HepG2 (cell line): Measurements from ENCODE around the gene AGRN. TPM values are rescaled to one million over a fixed set of nuclear protein-coding genes. Genes with fewer than 3 reads are reported as not detected.
A peak's percentile ranks its signal among the peaks of the same experiment; 100 is the strongest.

Experiments
- ASH2L ChIP-seq: fragments of 300-600, 200-600 bp; sonication (generic); IDR thresholded peaks from 2 replicates; pipeline ENCODE4 v1.7.0; 2017; ENCODE audit warnings: low read depth, mild to moderate bottlenecking, moderate library complexity, mixed read lengths, low read length; ENCODE audit not compliant: insufficient read length
- CENPT ChIP-seq: sonication (generic); formaldehyde crosslinking; IDR thresholded peaks from 2 replicates; pipeline ENCODE4 v1.8.0; 2022; ENCODE audit warnings: low read depth, mild to moderate bottlenecking, moderate library complexity, missing genetic modification reagents
- CREM ChIP-seq, 2 experiments: sonication (generic) in 1 of 2; formaldehyde crosslinking in 1 of 2; IDR thresholded peaks; 2 replicates each; pipeline versions ENCODE4 v1.4.0 to v1.6.1; 2016 to 2020; ENCODE audit warnings: antibody characterized with exemption in 1 of 2, mild to moderate bottlenecking in 1 of 2, missing genetic modification reagents in 1 of 2
- DMAP1 ChIP-seq: IDR thresholded peaks from 2 replicates; pipeline ENCODE4 v1.6.1; 2016
- ELF1 ChIP-seq: sonication (generic); formaldehyde crosslinking; IDR thresholded peaks from 2 replicates; pipeline ENCODE4 v1.4.0; 2020; ENCODE audit warnings: missing genetic modification reagents
- FOXK2 ChIP-seq: fragments of 450-650 bp; IDR thresholded peaks from 2 replicates; pipeline ENCODE4 v1.6.1; 2016
- GATAD2A ChIP-seq: IDR thresholded peaks from 2 replicates; pipeline ENCODE4 v1.6.1; 2016
- HMGA1 ChIP-seq: sonication (generic); formaldehyde crosslinking; conservative IDR thresholded peaks from 2 replicates; pipeline ENCODE4 v1.4.0; 2020; ENCODE audit warnings: missing genetic modification reagents
- KDM2A ChIP-seq: sonication (generic); formaldehyde crosslinking; IDR thresholded peaks from 2 replicates; pipeline ENCODE4 v1.4.0; 2020; ENCODE audit warnings: low read depth, missing genetic modification reagents, borderline replicate concordance
- KDM4B ChIP-seq: sonication (generic); formaldehyde crosslinking; IDR thresholded peaks from 2 replicates; pipeline ENCODE4 v1.4.0; 2020; ENCODE audit warnings: missing genetic modification reagents
- RELA ChIP-seq: sonication (generic); formaldehyde crosslinking; IDR thresholded peaks from 2 replicates; pipeline ENCODE4 v1.4.0; 2020; ENCODE audit warnings: missing genetic modification reagents
- STAT5B ChIP-seq: sonication (generic); formaldehyde crosslinking; IDR thresholded peaks from 2 replicates; pipeline ENCODE4 v1.4.0; 2020; ENCODE audit warnings: missing genetic modification reagents
- TEAD2 ChIP-seq: sonication (generic); formaldehyde crosslinking; IDR thresholded peaks from 2 replicates; pipeline ENCODE4 v1.9.0; 2021; ENCODE audit warnings: missing genetic modification reagents
- TRAFD1 ChIP-seq: sonication (generic); formaldehyde crosslinking; IDR thresholded peaks from 2 replicates; pipeline ENCODE4 v1.5.1; 2020; ENCODE audit warnings: missing genetic modification reagents, mild to moderate bottlenecking, borderline replicate concordance
- ZBTB7B ChIP-seq: sonication (generic); formaldehyde crosslinking; IDR thresholded peaks from 2 replicates; pipeline ENCODE4 v1.4.0; 2020; ENCODE audit warnings: missing genetic modification reagents
- ZFP82 ChIP-seq: sonication (generic); formaldehyde crosslinking; IDR thresholded peaks from 2 replicates; pipeline ENCODE4 v1.5.1; 2020; ENCODE audit warnings: mild to moderate bottlenecking, missing genetic modification reagents, borderline replicate concordance
- ZNF607 ChIP-seq: sonication (generic); formaldehyde crosslinking; IDR thresholded peaks from 2 replicates; pipeline ENCODE4 v1.5.1; 2020; ENCODE audit warnings: missing genetic modification reagents, mild to moderate bottlenecking, borderline replicate concordance
- ZNF724P ChIP-seq: sonication (generic); formaldehyde crosslinking; IDR thresholded peaks from 2 replicates; pipeline ENCODE4 v1.8.0; 2022; ENCODE audit warnings: missing genetic modification reagents, borderline replicate concordance
- ZNF737 ChIP-seq: sonication (generic); formaldehyde crosslinking; IDR thresholded peaks from 2 replicates; pipeline ENCODE4 v1.5.0; 2020; ENCODE audit warnings: missing genetic modification reagents, mild to moderate bottlenecking, borderline replicate concordance
- ZNF761 ChIP-seq: sonication (generic); formaldehyde crosslinking; conservative IDR thresholded peaks from 2 replicates; pipeline ENCODE4 v1.4.0; 2020; ENCODE audit warnings: mild to moderate bottlenecking, missing genetic modification reagents
- ZNF83 ChIP-seq: sonication (generic); formaldehyde crosslinking; IDR thresholded peaks from 2 replicates; pipeline ENCODE4 v1.4.0; 2020; ENCODE audit warnings: missing genetic modification reagents, mild to moderate bottlenecking, borderline replicate concordance
- ZNF879 ChIP-seq: sonication (generic); formaldehyde crosslinking; IDR thresholded peaks from 2 replicates; pipeline ENCODE4 v1.8.1; 2023; ENCODE audit warnings: missing genetic modification reagents
- ZSCAN12 ChIP-seq: sonication (generic); formaldehyde crosslinking; IDR thresholded peaks from 2 replicates; pipeline ENCODE4 v1.9.0; 2021; ENCODE audit warnings: mild to moderate bottlenecking, missing genetic modification reagents
- polyA plus RNA-seq, 8 experiments: library from polyadenylated mRNA; depleted of rRNA in 3 of 8; stranded (reverse) in 7 of 8; unstranded in 1 of 8; fragments of >200 nt; fragmentation: Illumina TruSeq in 4 of 8; extraction: Trizol in 4 of 8; gene quantifications; 2 replicates each; pipeline versions ENCODE4 v1.2.1 to v1.2.3, GENCODE V29; 2011 to 2016; ENCODE audit warnings: low read depth in 4 of 8, missing spikeins in 1 of 8, mixed read lengths in 1 of 8; ENCODE audit not compliant: insufficient read depth in 1 of 8
- total RNA-seq, 5 experiments: library from RNA; depleted of rRNA; stranded (reverse); fragments of >200 nt; fragmentation: Illumina TruSeq; extraction: Trizol; gene quantifications; 2 replicates each; pipeline ENCODE4 v1.2.3, GENCODE V29; 2016; ENCODE audit warnings: low read depth in 1 of 5
- TF ChIP-seq, protein P1 (sequence below): sonication (generic); formaldehyde crosslinking; conservative IDR thresholded peaks from 2 replicates; pipeline ENCODE4 v1.4.0; 2020; ENCODE audit warnings: missing genetic modification reagents
- TF ChIP-seq, protein P2 (sequence below): sonication (generic); formaldehyde crosslinking; IDR thresholded peaks from 2 replicates; pipeline ENCODE4 v1.4.0; 2020; ENCODE audit warnings: mild to moderate bottlenecking, missing genetic modification reagents, borderline replicate concordance

AGRN gene
- total and polyA plus RNA-seq, 2 of the 13 experiments (the other 11 are each of a cell fraction or from before 2014, with no cell fraction given), result 29.8 to 65.2 TPM

DNA sequence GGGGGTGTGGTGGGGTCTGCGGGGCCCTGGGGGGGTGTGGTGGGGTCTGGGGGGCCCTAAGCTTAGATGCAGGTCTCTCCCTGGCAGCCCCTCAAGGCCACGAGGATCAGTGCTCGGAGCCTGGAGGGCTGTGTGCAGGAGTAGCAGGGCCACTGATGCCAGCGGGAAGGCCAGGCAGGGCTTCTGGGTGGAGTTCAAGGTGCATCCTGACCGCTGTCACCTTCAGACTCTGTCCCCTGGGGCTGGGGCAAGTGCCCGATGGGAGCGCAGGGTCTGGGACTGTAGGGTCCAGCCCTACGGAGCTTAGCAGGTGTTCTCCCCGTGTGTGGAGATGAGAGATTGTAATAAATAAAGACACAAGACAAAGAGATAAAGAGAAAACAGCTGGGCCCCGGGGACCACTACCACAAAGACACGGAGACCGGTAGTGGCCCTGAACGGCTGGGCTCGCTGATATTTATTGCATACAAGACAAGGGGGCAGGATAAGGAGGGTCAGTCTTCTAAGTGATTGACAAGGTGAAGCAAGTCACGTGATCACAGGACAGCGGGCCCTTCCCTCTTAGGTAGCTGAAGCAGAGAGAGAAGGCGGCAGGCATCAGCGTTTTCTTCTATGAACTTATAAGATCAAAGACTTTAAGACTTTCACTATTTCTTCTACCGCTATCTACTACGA, 45.5 kb downstream of the AGRN start (continued):
- no peak for TF ChIP-seq RELA (CRISPR knock-in tag)
- TF ChIP-seq HMGA1 (CRISPR knock-in tag), result no peak
- TF ChIP-seq ZNF83, result no peak
- no peak for TF ChIP-seq ZNF737 (CRISPR knock-in tag)
- 0 out of 2 replicates have a peak, but pooled peaks have one; percentile 17 for TF ChIP-seq ZFP82 (CRISPR knock-in tag)
- TF ChIP-seq ZNF879 (CRISPR knock-in tag), result no peak
- no peak for TF ChIP-seq ZNF761
- no peak for TF ChIP-seq ZSCAN12 (CRISPR knock-in tag)
- no peak for TF ChIP-seq ASH2L
- peak; percentile 35; the same call in 1 of the 2 replicates for TF ChIP-seq KDM2A
- no peak for TF ChIP-seq ELF1
- no peak for TF ChIP-seq FOXK2
- TF ChIP-seq TRAFD1 (CRISPR knock-in tag), result no peak
- TF ChIP-seq STAT5B (CRISPR knock-in tag), result no peak
- no peak for TF ChIP-seq ZNF724P (CRISPR knock-in tag)
- TF ChIP-seq, protein P1, sequence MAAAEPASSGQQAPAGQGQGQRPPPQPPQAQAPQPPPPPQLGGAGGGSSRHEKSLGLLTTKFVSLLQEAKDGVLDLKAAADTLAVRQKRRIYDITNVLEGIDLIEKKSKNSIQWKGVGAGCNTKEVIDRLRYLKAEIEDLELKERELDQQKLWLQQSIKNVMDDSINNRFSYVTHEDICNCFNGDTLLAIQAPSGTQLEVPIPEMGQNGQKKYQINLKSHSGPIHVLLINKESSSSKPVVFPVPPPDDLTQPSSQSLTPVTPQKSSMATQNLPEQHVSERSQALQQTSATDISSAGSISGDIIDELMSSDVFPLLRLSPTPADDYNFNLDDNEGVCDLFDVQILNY (CRISPR knock-in tag), result no peak
- no peak for TF ChIP-seq CREM (IDR thresholded peaks at IDR 0.05)
- no peak for TF ChIP-seq CREM (CRISPR knock-in tag; IDR thresholded peaks at IDR 0.05)
- no peak for TF ChIP-seq CENPT
- TF ChIP-seq DMAP1 (CRISPR knock-in tag), result no peak
- TF ChIP-seq KDM4B (CRISPR knock-in tag), result no peak
- TF ChIP-seq ZBTB7B (CRISPR knock-in tag), result 0 out of 2 replicates have a peak, but pooled peaks have one; percentile 43
- no peak for TF ChIP-seq TEAD2
- TF ChIP-seq, protein P2, sequence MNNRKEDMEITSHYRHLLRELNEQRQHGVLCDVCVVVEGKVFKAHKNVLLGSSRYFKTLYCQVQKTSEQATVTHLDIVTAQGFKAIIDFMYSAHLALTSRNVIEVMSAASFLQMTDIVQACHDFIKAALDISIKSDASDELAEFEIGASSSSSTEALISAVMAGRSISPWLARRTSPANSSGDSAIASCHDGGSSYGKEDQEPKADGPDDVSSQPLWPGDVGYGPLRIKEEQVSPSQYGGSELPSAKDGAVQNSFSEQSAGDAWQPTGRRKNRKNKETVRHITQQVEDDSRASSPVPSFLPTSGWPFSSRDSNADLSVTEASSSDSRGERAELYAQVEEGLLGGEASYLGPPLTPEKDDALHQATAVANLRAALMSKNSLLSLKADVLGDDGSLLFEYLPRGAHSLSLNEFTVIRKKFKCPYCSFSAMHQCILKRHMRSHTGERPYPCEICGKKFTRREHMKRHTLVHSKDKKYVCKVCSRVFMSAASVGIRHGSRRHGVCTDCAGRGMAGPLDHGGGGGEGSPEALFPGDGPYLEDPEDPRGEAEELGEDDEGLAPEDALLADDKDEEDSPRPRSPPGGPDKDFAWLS, result no peak
- peak; percentile 30; the same call in 1 of the 2 replicates for TF ChIP-seq GATAD2A (CRISPR knock-in tag)
- TF ChIP-seq ZNF607 (CRISPR knock-in tag), result 0 out of 2 replicates have a peak, but pooled peaks have one; percentile 41
